ENCODE data around the gene ADAMTS15. TPM values are rescaled to one million over a fixed set of nuclear protein-coding genes. Genes with fewer than 3 reads are reported as not detected.

Gene ADAMTS15
- total and polyA plus RNA-seq, 2 donors (not counting 3 experiments of a cell fraction or from before 2014, with no cell fraction given): 0.08 TPM; not detected in 1

- DNase-seq (ENCODE audit: low read depth, low spot score) (no peak), FAIRE-seq (no peak)
- TF ChIP-seq EZH2 (IDR thresholded peaks at IDR 0.05; ENCODE audit: borderline replicate concordance, low read depth, low read length, severe bottlenecking) (no peak), MYC (IDR thresholded peaks at IDR 0.05; ENCODE audit: low read depth, low read length) (no peak)
- Histone ChIP-seq H3K9me3 (replicated peaks; ENCODE audit: control insufficient read depth, insufficient read depth, low read length) (no peaks in the 10 kb centered on the region), H3K4me2 (ENCODE audit: insufficient read depth, low read length) (no peak overlapping the region), H3K9ac (replicated peaks; ENCODE audit: extremely low read depth, insufficient read depth, low read length) (no peak overlapping the region), H3K27ac (ENCODE audit: insufficient read depth, low read depth, low read length) (no peak overlapping the region), H4K20me1 (replicated peaks; ENCODE audit: control insufficient read depth, extremely low read depth, insufficient read depth, low read length) (no peaks in the 10 kb centered on the region), H3K4me3 (replicated peaks in 1 of 3; ENCODE audit: insufficient read depth in 1 of 3, low read depth in 1 of 3, low read length in 3 of 3) (no peak overlapping the region), H3K9me1 (replicated peaks; ENCODE audit: control insufficient read depth, extremely low read depth, insufficient read depth, low read length) (no peaks in the 10 kb centered on the region), H3K36me3 (ENCODE audit: control insufficient read depth in 2 of 2, extremely low read depth in 1 of 2, insufficient read depth in 2 of 2, low read length in 2 of 2) (no peaks in the 10 kb centered on the region), H2AFZ (ENCODE audit: low read depth, low read length) (no peak overlapping the region), H3K27me3 (ENCODE audit: control insufficient read depth in 2 of 2, insufficient read depth in 2 of 2, low read length in 2 of 2) (peaks cover 16 to 20% of the 10 kb centered on the region in 2 experiments), H3K79me2 (ENCODE audit: control insufficient read depth, insufficient read depth, low read length) (no peaks in the 10 kb centered on the region), H3K4me1 (ENCODE audit: control insufficient read depth, extremely low read depth, insufficient read depth, low read length) (no peaks in the 10 kb centered on the region)
- intact Hi-C loops (cut with micrococcal nuclease) (no loop called here), dilution Hi-C loops (cut with MboI; ENCODE audit: extremely low pct_ligation_motif_present, low sequenced_read_pairs) (no loop called here)
- ChIA-PET CTCF (interaction anchor here (1.2 kb wide), 1 partner anchor 25 kb away, joined by 3 read pairs; no protein-coding TSS in a partner anchor), POLR2A (no interaction called here)
- BruUV-seq (replicated peaks): no TSS peak
Measured at GRCh38 chr11:130487924-130488815, 39.7 kb downstream of the ADAMTS15 start.

GRCh38 chr11:130488848-130489584, 40.6 kb downstream of the ADAMTS15 start:
- no peak for FAIRE-seq
- POLR2A ChIA-PET: no interaction called here

More at GRCh38 chr11:130488848-130489584, 40.6 kb downstream of the ADAMTS15 start:
- no peaks in the 10 kb centered on the region for H3K4me1 ChIP-seq (ENCODE audit: control insufficient read depth, extremely low read depth, insufficient read depth, low read length)
- dilution Hi-C loops (cut with MboI; ENCODE audit: extremely low pct_ligation_motif_present, low sequenced_read_pairs) (no loop called here), intact Hi-C loops (cut with micrococcal nuclease) (no loop called here)
- TF ChIP-seq GATA2 (IDR thresholded peaks at IDR 0.05; ENCODE audit: insufficient read depth, insufficient read length, low read depth, low read length) (no peak), EZH2 (IDR thresholded peaks at IDR 0.05; ENCODE audit: borderline replicate concordance, low read depth, low read length, severe bottlenecking) (no peak), POLR2AphosphoS5 (IDR thresholded peaks at IDR 0.05; ENCODE audit: insufficient read depth, low read depth, low read length) (no peak)
- TF ChIP-seq, protein P1, sequence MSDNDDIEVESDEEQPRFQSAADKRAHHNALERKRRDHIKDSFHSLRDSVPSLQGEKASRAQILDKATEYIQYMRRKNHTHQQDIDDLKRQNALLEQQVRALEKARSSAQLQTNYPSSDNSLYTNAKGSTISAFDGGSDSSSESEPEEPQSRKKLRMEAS (IDR thresholded peaks at IDR 0.05; ENCODE audit: insufficient read depth, insufficient read length): no peak
- H3K4me2 ChIP-seq (ENCODE audit: insufficient read depth, low read length): no peak overlapping the region
- H4K20me1 ChIP-seq (replicated peaks; ENCODE audit: control insufficient read depth, extremely low read depth, insufficient read depth, low read length): no peaks in the 10 kb centered on the region
- no peak overlapping the region for H2AFZ ChIP-seq (ENCODE audit: low read depth, low read length)
- no peaks in the 10 kb centered on the region for H3K9me3 ChIP-seq (replicated peaks; ENCODE audit: control insufficient read depth, insufficient read depth, low read length)
- no peaks in the 10 kb centered on the region for H3K9me1 ChIP-seq (replicated peaks; ENCODE audit: control insufficient read depth, extremely low read depth, insufficient read depth, low read length)
- no peak overlapping the region for H3K4me3 ChIP-seq (replicated peaks in 1 of 3; ENCODE audit: insufficient read depth in 1 of 3, low read depth in 1 of 3, low read length in 3 of 3)
- no TSS peak for BruUV-seq (replicated peaks)
- no peaks in the 10 kb centered on the region for H3K36me3 ChIP-seq (ENCODE audit: control insufficient read depth in 2 of 2, extremely low read depth in 1 of 2, insufficient read depth in 2 of 2, low read length in 2 of 2)
- DNase-seq (ENCODE audit: low read depth, low spot score): no peak
- no peak overlapping the region for H3K27ac ChIP-seq (ENCODE audit: insufficient read depth, low read depth, low read length)
- H3K27me3 ChIP-seq (ENCODE audit: control insufficient read depth in 2 of 2, insufficient read depth in 2 of 2, low read length in 2 of 2): peaks cover 13% of the 10 kb centered on the region in 2 experiments
- CTCF ChIA-PET: no interaction called here
- no peak overlapping the region for H3K9ac ChIP-seq (replicated peaks; ENCODE audit: extremely low read depth, insufficient read depth, low read length)
- no peaks in the 10 kb centered on the region for H3K79me2 ChIP-seq (ENCODE audit: control insufficient read depth, insufficient read depth, low read length)

Measured in endothelial cell of umbilical vein (primary cell).